Measurements from ENCODE around the gene RALGAPA2.

Gene RALGAPA2

GRCh38 chr20:20683020-20683419, 29.4 kb downstream of the RALGAPA2 start:
- no peak for DNase-seq (ENCODE audit: low spot score)

- DNase-seq (ENCODE audit: low spot score), result no peak
These were observed 31.4 kb downstream of the RALGAPA2 start for GRCh38 chr20:20680991-20681508.

- DNase-seq (ENCODE audit: low spot score), result no peak
These were observed 33.1 kb downstream of the RALGAPA2 start for GRCh38 chr20:20679316-20679715.

DNA sequence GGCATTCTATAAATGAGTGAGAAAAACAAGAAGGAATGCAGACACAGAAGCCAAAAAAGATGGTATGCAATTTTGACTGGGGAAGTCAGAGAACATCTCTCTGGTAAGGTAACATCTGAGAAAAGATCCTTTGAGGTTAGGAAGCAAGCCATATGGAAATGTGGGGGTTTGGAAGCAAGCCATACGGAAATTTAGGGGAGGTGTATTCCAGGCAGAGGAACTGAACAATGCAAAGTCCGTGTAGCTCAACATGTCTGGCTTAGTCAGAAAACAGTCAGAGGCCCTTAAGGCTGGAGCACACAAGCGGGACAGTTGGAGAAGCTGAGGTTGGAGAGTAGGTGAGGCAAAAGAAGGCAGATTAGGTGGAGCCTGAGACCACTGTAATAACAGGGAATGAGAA, 35.3 kb downstream of the RALGAPA2 start:
- no peak for DNase-seq (ENCODE audit: low spot score)

GRCh38 chr20:20668639-20669038, 43.8 kb downstream of the RALGAPA2 start:
- no peak for DNase-seq (ENCODE audit: low spot score)

- no peak for DNase-seq (ENCODE audit: low spot score)
These were observed 46.1 kb downstream of the RALGAPA2 start for GRCh38 chr20:20666359-20666758.

DNA sequence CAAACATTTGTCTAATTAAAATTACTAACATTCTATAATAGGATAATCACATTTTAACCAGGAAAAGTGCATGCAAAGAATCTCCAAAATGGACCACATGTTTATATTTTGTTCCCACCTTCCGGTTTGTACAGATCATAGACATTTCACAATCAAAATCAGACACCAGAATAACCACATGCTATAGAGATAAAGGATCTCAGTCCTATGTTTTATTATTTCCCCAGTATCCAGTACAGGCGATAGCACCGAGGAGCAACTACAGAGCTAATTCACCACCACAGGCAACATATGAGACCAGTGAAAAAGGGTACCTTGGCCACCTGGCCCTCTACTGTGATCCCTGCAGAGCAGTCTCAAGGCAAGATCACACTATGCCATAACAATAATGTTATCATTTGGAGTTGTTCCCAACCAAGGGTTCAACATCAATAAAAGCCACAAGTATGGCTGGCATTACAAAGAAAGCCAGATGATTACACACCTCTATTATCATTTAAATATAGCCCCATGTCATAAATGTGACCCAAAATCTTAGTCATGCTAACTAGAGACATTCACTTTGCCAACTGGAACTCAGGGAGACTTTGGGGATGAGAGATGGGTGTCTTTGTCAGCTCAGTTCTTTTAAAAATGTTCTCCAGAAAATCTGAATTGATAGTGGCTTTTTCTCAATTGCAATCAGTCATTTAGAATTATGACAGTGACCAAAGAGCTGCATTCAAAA, 46.7 kb downstream of the RALGAPA2 start:
- DNase-seq (ENCODE audit: low spot score), result no peak

- DNase-seq (ENCODE audit: low spot score), result no peak
These were observed 47.5 kb downstream of the RALGAPA2 start for GRCh38 chr20:20664795-20665589.

DNA sequence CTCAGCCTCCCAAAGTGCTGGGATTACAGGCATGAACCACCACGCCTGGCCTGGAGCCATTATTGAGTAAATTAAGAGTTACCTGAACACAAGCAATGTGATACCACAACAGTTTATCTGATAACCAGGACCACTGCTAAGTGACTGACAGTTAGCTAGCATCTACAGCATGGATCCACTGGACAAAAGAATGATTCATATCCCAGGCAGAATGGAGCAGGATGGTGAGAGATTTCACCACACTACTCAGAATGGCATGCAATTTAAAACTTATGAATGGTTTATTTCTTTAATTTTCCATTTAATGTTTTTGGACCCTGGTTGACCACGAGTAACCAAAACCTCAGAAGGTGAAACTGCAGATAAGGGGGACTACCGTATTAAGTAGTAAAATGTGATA, 48.6 kb downstream of the RALGAPA2 start:
- DNase-seq (ENCODE audit: low spot score), result no peak

GRCh38 chr20:20658871-20659431, 53.5 kb downstream of the RALGAPA2 start:
- DNase-seq (ENCODE audit: low spot score), result no peak

GRCh38 chr20:20658123-20658522, 54.3 kb downstream of the RALGAPA2 start:
- DNase-seq (ENCODE audit: low spot score), result no peak

DNA sequence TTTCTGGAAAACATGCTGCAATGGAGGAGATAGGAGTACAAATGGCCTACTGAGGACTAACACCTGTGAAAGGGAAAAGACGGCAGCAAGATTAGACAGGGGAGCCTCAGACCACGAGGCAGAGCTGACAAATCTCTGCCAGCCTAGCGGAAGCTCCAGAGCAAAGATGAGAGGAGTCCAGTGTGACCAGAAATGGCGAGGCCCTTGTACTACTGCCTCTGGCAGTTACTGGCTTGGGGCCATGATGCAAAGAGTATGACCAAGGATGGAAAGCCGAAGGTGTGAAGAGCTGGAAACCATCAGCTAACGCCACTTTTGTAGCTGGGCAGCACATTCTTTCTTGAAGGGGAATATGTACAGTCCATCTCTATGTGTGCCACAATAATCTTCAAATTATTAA, 55.4 kb downstream of the RALGAPA2 start:
- no peak for DNase-seq (ENCODE audit: low spot score)

DNA sequence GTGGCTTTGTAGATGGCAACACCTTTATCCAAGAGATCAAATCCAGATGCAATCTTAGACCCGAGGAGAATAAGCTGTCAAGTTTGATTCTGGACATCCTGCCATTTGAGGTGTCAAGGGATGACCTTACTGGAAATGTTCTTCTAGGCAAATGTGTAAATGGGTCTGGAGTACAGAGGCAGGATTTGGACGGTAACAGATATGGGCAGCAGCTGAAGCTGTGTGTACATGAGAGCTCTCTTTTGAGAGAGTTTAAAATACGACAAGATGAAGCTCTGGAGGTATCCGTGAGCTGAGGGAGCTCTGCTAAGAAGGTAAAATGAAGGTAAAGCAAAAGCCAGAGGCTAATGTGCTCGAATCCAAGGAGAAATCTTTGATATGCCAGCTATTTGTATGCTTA, 56.6 kb downstream of the RALGAPA2 start:
- DNase-seq (ENCODE audit: low spot score), result no peak

DNA sequence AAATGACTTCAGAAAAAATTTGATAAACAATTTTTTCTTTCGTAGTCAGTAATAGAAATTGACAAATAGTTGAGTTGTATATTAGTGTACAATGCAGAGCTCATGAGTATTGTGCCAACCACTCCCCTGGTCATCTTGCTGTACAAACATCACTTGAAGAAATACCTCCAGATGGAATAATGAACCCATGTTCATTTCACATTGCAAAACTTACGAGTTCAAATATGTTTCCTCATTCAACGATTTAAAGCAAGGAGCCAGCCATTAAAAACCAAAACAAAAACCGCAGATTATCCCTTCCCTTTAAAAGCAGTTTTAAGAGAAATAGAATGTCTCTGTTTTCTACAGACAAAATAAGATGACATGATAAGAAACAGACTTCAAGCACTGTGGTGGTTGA, 62.5 kb downstream of the RALGAPA2 start:
- no peak for DNase-seq (ENCODE audit: low spot score)

GRCh38 chr20:20643927-20644326, 68.5 kb downstream of the RALGAPA2 start:
- no peak for DNase-seq (ENCODE audit: low spot score)

DNA sequence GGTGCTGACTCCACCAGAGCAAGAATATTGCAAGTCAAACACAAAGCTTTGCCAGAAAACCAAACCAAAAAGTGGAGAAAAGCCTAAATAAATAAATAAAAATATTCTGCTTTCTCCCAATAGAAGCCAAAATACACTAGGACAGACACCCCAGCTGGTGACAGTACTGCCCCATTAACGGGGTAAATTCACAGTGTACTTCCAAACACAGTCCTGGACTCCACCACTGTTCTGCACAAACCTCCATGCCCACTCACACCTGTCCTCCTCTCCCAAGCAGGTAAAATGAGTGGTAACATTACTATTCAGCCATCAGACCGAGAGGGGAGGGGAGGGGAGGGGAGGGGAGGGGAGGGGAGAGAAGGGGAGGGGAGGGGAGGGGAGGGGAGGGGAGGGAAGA, 70.7 kb downstream of the RALGAPA2 start:
- no peak for DNase-seq (ENCODE audit: low spot score)

DNA sequence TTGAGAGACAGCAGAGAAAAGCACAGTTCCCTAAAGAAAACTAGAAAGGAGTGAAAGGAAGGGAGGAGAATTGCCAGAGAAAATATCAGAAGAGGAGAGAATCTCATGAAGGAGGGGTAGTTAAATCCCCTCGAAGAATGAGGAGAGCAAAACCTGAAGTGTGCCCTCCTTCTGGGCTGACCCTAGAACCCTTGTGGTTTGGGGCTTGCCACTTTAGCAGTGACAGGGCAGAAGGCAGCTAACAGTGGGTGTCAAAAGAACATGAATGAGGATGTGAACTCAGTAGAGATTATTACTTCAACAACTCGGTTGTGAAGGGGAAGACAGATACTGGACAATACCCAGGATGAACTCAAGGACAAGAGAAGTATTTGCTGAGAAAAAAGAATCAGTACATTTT, 73.6 kb downstream of the RALGAPA2 start:
- no peak for DNase-seq (ENCODE audit: low spot score)

DNA sequence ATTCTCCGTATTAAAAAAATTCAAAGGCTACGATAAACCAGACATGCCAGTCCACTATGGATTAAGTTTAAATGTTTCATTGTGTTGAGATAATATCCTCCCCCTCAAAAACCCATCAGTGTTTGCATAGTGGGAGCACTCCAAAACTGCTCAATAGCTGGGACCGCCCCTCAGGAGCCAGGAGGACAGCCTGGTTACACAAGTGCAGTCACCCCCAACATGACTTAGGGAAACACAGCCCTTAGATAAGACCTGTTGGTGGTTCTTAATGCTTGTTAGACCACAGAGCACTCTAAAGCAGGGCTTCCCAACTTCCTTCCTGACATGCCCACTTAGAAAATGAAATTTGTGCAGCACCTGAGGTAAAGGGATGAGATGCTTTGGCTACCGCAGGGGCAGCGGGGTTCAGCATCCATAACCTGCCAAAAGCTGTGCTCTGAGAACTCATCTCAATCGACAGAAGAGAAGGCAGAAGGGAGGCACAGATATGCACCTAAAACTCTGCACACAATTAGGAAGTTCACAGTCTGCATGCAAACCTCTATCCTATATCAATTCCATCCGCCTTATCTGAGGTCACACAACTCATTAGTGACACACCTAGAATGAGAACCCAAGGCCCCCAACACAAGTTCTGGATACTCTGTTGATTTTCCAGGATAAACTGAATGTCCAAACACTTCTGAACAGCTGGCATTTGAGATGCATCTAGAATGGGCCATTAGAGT, 74.3 kb downstream of the RALGAPA2 start:
- no peak for DNase-seq (ENCODE audit: low spot score)

- DNase-seq (ENCODE audit: low spot score), result no peak
These were observed 77.4 kb downstream of the RALGAPA2 start for GRCh38 chr20:20635006-20635405.

DNA sequence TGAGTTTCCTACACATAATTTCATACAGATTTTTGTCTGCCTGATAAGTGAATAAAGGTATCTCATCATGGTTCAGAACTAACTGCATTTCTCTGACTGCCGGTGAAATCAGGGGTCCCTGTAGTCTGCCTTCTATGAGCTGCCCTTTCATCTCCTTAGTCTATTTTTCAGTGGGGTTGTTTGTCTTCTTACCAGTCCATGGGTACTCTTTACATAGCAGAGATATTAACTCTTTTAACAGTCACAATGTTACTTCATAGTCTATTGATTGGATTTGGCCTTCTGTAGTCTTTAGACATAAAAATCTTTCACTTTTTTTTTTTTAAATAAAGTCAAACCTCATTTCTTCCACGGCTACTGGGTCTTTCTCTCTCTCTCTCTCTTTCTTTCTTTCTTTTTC, 79.8 kb downstream of the RALGAPA2 start:
- no peak for DNase-seq (ENCODE audit: low spot score)

DNA sequence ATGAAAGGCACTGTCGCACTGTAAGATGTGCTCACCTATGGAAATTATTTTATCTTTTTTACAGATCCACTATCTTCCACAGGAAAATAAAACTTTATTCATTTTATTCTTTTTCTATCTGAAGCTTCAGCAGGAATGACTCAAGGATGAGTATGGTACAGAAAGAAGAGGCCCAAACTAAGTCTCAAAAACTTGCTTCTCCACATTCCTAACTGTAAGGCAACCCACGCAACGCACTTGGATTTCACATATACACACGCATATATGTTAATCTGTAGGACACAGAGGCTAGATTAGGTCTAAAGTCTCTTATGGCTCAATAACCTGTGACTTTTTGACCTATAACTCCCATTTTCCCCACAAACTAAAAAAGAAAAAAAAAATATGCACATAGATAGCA, 81.9 kb downstream of the RALGAPA2 start:
- DNase-seq (ENCODE audit: low spot score), result no peak

DNA sequence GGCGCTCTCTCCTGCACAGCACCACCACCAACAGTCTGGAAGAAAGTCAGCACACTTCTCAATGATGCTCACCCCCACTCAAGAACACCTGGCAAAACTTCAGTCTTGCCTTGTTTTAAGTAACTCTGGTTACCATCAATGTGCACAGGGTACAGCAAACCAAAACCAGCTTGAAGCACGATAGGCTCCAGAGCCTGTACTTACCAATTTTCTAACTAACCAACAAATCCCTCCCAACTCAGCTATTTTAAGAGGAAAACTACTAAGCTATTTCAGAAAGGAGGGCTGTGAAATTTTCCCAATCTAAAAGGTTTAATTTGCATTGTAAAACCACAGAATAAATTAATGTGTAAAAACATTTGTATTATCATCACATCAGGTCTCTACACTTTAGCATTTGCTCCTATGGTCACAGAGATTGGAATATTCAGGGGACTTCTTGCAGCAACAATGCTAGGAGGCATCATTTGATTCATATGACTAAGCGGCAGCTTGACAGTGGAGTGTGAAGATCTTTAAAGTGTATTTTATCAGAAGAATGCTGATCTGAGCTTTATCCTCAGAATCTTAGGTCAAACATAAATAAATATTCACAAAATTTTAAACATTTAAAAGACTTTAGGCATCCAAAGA, 82.8 kb downstream of the RALGAPA2 start:
- DNase-seq (ENCODE audit: low spot score), result no peak
